ENCODE results near the gene TMEM156.

DNA sequence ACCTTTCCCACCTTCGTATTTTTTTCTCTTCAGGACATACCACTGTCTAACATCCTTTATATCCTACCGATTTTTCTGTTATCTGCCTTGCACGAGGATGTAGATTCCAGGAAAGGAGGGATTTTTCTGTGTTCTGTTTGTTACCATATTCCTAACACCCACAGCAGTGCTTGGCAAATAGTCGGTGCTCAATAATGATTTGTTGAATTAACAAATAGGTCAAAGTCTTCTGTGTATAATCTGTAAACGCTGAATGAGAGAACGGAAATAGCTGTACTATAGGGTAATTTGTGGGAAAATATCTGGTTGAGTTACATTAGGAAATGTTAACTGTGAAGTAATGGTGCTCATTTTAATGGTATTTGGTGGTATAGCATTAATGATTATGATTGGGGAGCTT is 81.5 kb downstream of the TMEM156 start:
- TF ChIP-seq, protein P1, sequence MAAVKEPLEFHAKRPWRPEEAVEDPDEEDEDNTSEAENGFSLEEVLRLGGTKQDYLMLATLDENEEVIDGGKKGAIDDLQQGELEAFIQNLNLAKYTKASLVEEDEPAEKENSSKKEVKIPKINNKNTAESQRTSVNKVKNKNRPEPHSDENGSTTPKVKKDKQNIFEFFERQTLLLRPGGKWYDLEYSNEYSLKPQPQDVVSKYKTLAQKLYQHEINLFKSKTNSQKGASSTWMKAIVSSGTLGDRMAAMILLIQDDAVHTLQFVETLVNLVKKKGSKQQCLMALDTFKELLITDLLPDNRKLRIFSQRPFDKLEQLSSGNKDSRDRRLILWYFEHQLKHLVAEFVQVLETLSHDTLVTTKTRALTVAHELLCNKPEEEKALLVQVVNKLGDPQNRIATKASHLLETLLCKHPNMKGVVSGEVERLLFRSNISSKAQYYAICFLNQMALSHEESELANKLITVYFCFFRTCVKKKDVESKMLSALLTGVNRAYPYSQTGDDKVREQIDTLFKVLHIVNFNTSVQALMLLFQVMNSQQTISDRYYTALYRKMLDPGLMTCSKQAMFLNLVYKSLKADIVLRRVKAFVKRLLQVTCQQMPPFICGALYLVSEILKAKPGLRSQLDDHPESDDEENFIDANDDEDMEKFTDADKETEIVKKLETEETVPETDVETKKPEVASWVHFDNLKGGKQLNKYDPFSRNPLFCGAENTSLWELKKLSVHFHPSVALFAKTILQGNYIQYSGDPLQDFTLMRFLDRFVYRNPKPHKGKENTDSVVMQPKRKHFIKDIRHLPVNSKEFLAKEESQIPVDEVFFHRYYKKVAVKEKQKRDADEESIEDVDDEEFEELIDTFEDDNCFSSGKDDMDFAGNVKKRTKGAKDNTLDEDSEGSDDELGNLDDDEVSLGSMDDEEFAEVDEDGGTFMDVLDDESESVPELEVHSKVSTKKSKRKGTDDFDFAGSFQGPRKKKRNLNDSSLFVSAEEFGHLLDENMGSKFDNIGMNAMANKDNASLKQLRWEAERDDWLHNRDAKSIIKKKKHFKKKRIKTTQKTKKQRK (IDR thresholded peaks at IDR 0.05; ENCODE audit: low read depth, low read length): no peak
- TF ChIP-seq POLR2A (IDR thresholded peaks at IDR 0.05; ENCODE audit: low read depth, low read length): no peak
- no peak for TF ChIP-seq IKZF2 (IDR thresholded peaks at IDR 0.05)

All from GM12878 (cell line).